C4-2B (cell line): ENCODE measurements around the gene FHDC1.

Experiments used
- ZFX ChIP-seq: fragments of 450-650 bp; IDR thresholded peaks from 2 replicates; pipeline ENCODE4 v1.6.1; 2017
- TF ChIP-seq, protein P1 (sequence below): fragments of 450-650 bp; conservative IDR thresholded peaks from 2 replicates; pipeline ENCODE4 v1.5.1; 2017; ENCODE audit warnings: mild to moderate bottlenecking

DNA sequence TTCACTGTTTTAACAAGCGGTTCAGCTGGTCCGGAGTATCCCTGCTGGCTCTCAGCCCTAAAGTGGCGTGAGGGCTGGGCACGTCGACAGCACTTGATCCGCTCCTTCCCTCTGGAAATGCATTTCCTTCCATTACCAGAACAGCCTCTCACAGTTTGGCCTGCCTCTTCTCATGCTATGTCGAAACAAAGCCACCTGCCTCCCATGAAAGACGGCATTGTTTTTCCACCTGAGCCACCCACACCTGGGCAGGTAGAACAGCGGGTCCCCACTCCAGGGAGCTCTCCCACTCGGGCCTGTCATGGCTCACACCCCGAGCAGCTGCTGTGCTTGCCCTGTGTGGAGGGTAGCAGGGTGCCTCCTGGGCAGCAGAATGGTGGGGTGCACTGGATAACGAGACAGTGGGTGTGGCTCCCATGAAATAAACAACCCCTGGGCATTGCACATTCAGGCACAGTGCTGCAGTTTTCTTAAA, 86.2 kb downstream of the FHDC1 start:
- TF ChIP-seq, protein P1, sequence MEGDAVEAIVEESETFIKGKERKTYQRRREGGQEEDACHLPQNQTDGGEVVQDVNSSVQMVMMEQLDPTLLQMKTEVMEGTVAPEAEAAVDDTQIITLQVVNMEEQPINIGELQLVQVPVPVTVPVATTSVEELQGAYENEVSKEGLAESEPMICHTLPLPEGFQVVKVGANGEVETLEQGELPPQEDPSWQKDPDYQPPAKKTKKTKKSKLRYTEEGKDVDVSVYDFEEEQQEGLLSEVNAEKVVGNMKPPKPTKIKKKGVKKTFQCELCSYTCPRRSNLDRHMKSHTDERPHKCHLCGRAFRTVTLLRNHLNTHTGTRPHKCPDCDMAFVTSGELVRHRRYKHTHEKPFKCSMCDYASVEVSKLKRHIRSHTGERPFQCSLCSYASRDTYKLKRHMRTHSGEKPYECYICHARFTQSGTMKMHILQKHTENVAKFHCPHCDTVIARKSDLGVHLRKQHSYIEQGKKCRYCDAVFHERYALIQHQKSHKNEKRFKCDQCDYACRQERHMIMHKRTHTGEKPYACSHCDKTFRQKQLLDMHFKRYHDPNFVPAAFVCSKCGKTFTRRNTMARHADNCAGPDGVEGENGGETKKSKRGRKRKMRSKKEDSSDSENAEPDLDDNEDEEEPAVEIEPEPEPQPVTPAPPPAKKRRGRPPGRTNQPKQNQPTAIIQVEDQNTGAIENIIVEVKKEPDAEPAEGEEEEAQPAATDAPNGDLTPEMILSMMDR = no peak
- TF ChIP-seq ZFX = no peak
